ENCODE results near the gene RNF135. TPM values are rescaled to one million over a fixed set of nuclear protein-coding genes. Genes with fewer than 3 reads are reported as not detected.
"Not testable (repeated sequence)": the region's sequence is repeated elsewhere in the genome, so short reads cannot be mapped to it uniquely, and the experiment has no call there.

The RNF135 gene
- total RNA-seq, 1 donor from 2014 or later: 11.1 TPM

- no peak overlapping the region for H3K4me3 ChIP-seq (ENCODE audit: low read depth, low read length)
- no peaks in the 10 kb centered on the region for H3K36me3 ChIP-seq (ENCODE audit: control insufficient read depth, insufficient read depth, low read length)
- TF ChIP-seq CTCF (IDR thresholded peaks at IDR 0.05; ENCODE audit: insufficient read depth, low read length, poor library complexity, severe bottlenecking): no peak
- no peaks in the 10 kb centered on the region for H3K27me3 ChIP-seq (ENCODE audit: control insufficient read depth, insufficient read depth, low read length)
- DNase-seq (ENCODE audit: low read depth): peak; percentile 43
These were observed 9.3 kb upstream of the RNF135 start for GRCh38 chr17:30961209-30962188.

GRCh38 chr17:30964312-30964711 lies 6.5 kb upstream of the RNF135 start:
- H3K27me3 ChIP-seq (ENCODE audit: control insufficient read depth, insufficient read depth, low read length); DNase-seq (ENCODE audit: low read depth); H3K36me3 ChIP-seq (ENCODE audit: control insufficient read depth, insufficient read depth, low read length): not testable (repeated sequence)

GRCh38 chr17:30964876-30965275 lies 6.0 kb upstream of the RNF135 start:
- DNase-seq (ENCODE audit: low read depth): no peak
- TF ChIP-seq CTCF (IDR thresholded peaks at IDR 0.05; ENCODE audit: insufficient read depth, low read length, poor library complexity, severe bottlenecking): no peak
- no peaks in the 10 kb centered on the region for H3K36me3 ChIP-seq (ENCODE audit: control insufficient read depth, insufficient read depth, low read length)
- no peak overlapping the region for H3K4me3 ChIP-seq (ENCODE audit: low read depth, low read length)
- no peaks in the 10 kb centered on the region for H3K27me3 ChIP-seq (ENCODE audit: control insufficient read depth, insufficient read depth, low read length)

More at GRCh38 chr17:30964312-30964711, 6.5 kb upstream of the RNF135 start:
- not testable (repeated sequence) for H3K4me3 ChIP-seq (ENCODE audit: low read depth, low read length)

GRCh38 chr17:30965686-30966085 lies 5.2 kb upstream of the RNF135 start:
- no peak for DNase-seq (ENCODE audit: low read depth)
- no peak for TF ChIP-seq CTCF (IDR thresholded peaks at IDR 0.05; ENCODE audit: insufficient read depth, low read length, poor library complexity, severe bottlenecking)
- H3K36me3 ChIP-seq (ENCODE audit: control insufficient read depth, insufficient read depth, low read length): no peaks in the 10 kb centered on the region
- no peaks in the 10 kb centered on the region for H3K27me3 ChIP-seq (ENCODE audit: control insufficient read depth, insufficient read depth, low read length)
- H3K4me3 ChIP-seq (ENCODE audit: low read depth, low read length): no peak overlapping the region

- H3K27me3 ChIP-seq (ENCODE audit: control insufficient read depth, insufficient read depth, low read length); DNase-seq (ENCODE audit: low read depth); H3K36me3 ChIP-seq (ENCODE audit: control insufficient read depth, insufficient read depth, low read length); H3K4me3 ChIP-seq (ENCODE audit: low read depth, low read length): not testable (repeated sequence)
These were observed 2.9 kb upstream of the RNF135 start for GRCh38 chr17:30967911-30968310.

GRCh38 chr17:30969989-30970830 lies 629 bp upstream of the RNF135 start:
- TF ChIP-seq CTCF (IDR thresholded peaks at IDR 0.05; ENCODE audit: insufficient read depth, low read length, poor library complexity, severe bottlenecking): peak; percentile 45
- no peak for DNase-seq (ENCODE audit: low read depth)
- peak overlapping the region; percentile 65 for H3K4me3 ChIP-seq (ENCODE audit: low read depth, low read length)
- no peaks in the 10 kb centered on the region for H3K36me3 ChIP-seq (ENCODE audit: control insufficient read depth, insufficient read depth, low read length)
- no peaks in the 10 kb centered on the region for H3K27me3 ChIP-seq (ENCODE audit: control insufficient read depth, insufficient read depth, low read length)

All from kidney epithelial cell (primary cell).